ENCODE data around the gene NDST3.

The NDST3 gene

GRCh38 chr4:118058955-118059354, 24.7 kb downstream of the NDST3 start:
- no peak for TF ChIP-seq CTCF (IDR thresholded peaks at IDR 0.05; ENCODE audit: low read depth, low read length, missing control alignments)
- no peak for DNase-seq (ENCODE audit: low read depth)
- in situ Hi-C loops (cut with HindIII; ENCODE audit: low sequenced_read_pairs) = no loop called here
- no peak overlapping the region for H3K4me3 ChIP-seq (ENCODE audit: low read depth, low read length)

GRCh38 chr4:118059397-118059796, 25.1 kb downstream of the NDST3 start:
- no peak for DNase-seq (ENCODE audit: low read depth)
- in situ Hi-C loops (cut with HindIII; ENCODE audit: low sequenced_read_pairs) = no loop called here
- TF ChIP-seq CTCF (IDR thresholded peaks at IDR 0.05; ENCODE audit: low read depth, low read length, missing control alignments) = no peak
- H3K4me3 ChIP-seq (ENCODE audit: low read depth, low read length) = no peak overlapping the region

- H3K4me3 ChIP-seq (ENCODE audit: low read depth, low read length) = no peak overlapping the region
- no peak for DNase-seq (ENCODE audit: low read depth)
- in situ Hi-C loops (cut with HindIII; ENCODE audit: low sequenced_read_pairs) = no loop called here
- peak; percentile 33 for TF ChIP-seq CTCF (IDR thresholded peaks at IDR 0.05; ENCODE audit: low read depth, low read length, missing control alignments)
Measured at GRCh38 chr4:118076958-118077766, 42.9 kb downstream of the NDST3 start.

GRCh38 chr4:118077767-118078105, 43.5 kb downstream of the NDST3 start:
- no peak for TF ChIP-seq CTCF (IDR thresholded peaks at IDR 0.05; ENCODE audit: low read depth, low read length, missing control alignments)
- H3K4me3 ChIP-seq (ENCODE audit: low read depth, low read length) = no peak overlapping the region
- in situ Hi-C loops (cut with HindIII; ENCODE audit: low sequenced_read_pairs) = no loop called here
- DNase-seq (ENCODE audit: low read depth) = no peak

GRCh38 chr4:118081434-118081833, 47.1 kb downstream of the NDST3 start:
- DNase-seq (ENCODE audit: low read depth) = no peak
- no peak for TF ChIP-seq CTCF (IDR thresholded peaks at IDR 0.05; ENCODE audit: low read depth, low read length, missing control alignments)
- in situ Hi-C loops (cut with HindIII; ENCODE audit: low sequenced_read_pairs) = no loop called here
- no peak overlapping the region for H3K4me3 ChIP-seq (ENCODE audit: low read depth, low read length)

GRCh38 chr4:118082182-118082581, 47.9 kb downstream of the NDST3 start:
- DNase-seq (ENCODE audit: low read depth) = no peak
- in situ Hi-C loops (cut with HindIII; ENCODE audit: low sequenced_read_pairs) = no loop called here
- H3K4me3 ChIP-seq (ENCODE audit: low read depth, low read length) = no peak overlapping the region
- TF ChIP-seq CTCF (IDR thresholded peaks at IDR 0.05; ENCODE audit: low read depth, low read length, missing control alignments) = no peak

All from astrocyte of the cerebellum (primary cell).